Lower leg skin (tissue), 3 donors: ENCODE results near the gene CLDN8.

ENCODE experiments used
- CTCF ChIP-seq, 3 donors: fragments of 450-650 bp; IDR thresholded peaks; one replicate each; pipeline ENCODE4 v1.5.1; 2016; ENCODE audit warnings: antibody characterized with exemption in 3 of 3, mild to moderate bottlenecking in 3 of 3, moderate library complexity in 2 of 3
- POLR2A ChIP-seq, 2 donors: fragments of 450-650 bp; IDR thresholded peaks; one replicate each; pipeline ENCODE4 v1.6.1; 2016 to 2017; ENCODE audit warnings: antibody characterized with exemption in 2 of 2, mild to moderate bottlenecking in 1 of 2, moderate library complexity in 1 of 2

GRCh38 chr21:30232011-30232410 lies 16.1 kb upstream of the CLDN8 start:
- TF ChIP-seq CTCF (IDR thresholded peaks at IDR 0.05): no peak
- TF ChIP-seq POLR2A (IDR thresholded peaks at IDR 0.05): no peak
